ENCODE data around the gene FHL5.
"Not testable (repeated sequence)": the region's sequence is repeated elsewhere in the genome, so short reads cannot be mapped to it uniquely, and the experiment has no call there.

FHL5 gene, protein sequence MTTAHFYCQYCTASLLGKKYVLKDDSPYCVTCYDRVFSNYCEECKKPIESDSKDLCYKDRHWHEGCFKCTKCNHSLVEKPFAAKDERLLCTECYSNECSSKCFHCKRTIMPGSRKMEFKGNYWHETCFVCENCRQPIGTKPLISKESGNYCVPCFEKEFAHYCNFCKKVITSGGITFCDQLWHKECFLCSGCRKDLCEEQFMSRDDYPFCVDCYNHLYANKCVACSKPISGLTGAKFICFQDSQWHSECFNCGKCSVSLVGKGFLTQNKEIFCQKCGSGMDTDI

DNA sequence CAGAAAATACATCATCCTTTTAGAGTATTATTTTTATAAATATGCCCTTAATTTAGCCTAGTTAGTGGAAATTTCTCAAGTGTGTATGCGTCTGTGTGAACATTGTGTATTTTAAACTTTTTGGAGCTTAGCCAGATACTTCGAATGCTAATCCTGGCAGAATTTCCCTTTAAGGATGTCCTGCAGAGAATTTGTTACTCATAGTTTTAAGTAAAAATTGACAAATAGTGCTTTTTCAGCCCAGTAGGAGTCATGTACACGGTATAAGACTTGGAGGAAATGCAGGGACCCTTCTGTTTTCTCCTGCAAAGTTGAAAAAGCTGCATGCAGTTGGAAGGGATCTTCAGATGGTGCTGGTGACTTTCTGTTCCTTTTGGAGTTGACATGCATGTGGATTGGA is at the start of gene FHL5:
TSS of gene FHL5 (plus strand) at position 243 of the 400 bp plus-strand sequence. CDS start 40,486 bp downstream, outside the sequence.
- no peak for DNase-seq

DNA sequence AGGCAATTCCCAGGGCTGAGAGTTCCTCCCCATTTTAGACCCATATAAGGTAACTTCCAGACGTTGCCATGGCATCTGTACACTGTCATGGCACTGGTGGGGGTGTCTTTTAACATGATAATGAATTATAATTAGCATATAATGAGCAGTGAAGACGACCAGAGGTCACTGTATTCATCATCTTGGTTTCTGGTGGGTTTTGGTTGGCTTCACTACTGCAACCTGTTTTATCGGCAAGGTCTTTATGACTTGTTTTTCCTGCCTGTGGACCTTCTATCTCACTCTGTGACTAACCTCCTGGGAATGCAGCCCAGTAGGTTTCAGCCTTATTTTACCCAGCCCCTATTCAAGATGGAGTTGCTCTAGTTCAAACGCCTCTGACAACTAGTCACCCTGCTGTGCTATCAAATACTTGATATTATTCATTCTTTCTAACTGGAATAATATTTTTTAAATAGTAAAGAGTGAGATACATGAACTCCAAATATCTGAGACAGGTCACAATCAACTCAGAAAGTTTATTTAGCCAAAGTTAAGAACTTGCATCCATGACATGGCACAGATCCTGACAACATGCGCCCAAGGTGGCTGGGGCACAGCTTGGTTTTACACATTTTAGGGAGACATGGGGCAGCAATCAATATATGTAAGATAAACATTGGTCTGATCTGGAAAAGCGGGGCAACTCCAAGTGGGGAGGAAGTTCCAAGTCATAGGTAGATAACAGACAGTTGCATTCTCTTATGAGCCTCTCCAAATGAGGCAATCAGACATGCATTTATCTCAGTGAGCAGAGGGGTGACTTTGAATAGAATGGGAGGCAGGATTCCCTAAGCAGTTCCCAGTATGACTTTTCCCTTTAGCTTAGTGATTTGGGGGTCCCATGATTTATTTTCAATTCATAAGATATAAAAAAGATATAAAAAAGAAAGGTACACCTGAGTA is 42.5 kb upstream of the FHL5 start:
- peak; percentile 14 for DNase-seq

DNA sequence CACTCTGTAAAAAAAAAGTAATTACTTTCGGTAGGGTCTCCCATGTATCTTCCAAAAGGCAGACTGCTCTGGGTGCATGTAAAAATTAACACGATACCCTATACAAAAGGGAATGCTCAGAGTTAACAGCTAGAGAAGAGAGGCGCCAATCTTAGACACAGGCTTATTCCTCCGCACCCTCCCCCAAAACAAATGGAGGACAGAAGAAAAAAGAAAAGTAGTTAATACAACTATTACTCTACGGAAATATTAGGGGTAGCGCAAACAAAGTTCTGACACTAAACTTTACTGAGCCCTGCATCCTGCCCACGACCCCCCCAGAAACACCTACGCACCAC is 41.7 kb upstream of the FHL5 start:
- DNase-seq, result no peak

DNA sequence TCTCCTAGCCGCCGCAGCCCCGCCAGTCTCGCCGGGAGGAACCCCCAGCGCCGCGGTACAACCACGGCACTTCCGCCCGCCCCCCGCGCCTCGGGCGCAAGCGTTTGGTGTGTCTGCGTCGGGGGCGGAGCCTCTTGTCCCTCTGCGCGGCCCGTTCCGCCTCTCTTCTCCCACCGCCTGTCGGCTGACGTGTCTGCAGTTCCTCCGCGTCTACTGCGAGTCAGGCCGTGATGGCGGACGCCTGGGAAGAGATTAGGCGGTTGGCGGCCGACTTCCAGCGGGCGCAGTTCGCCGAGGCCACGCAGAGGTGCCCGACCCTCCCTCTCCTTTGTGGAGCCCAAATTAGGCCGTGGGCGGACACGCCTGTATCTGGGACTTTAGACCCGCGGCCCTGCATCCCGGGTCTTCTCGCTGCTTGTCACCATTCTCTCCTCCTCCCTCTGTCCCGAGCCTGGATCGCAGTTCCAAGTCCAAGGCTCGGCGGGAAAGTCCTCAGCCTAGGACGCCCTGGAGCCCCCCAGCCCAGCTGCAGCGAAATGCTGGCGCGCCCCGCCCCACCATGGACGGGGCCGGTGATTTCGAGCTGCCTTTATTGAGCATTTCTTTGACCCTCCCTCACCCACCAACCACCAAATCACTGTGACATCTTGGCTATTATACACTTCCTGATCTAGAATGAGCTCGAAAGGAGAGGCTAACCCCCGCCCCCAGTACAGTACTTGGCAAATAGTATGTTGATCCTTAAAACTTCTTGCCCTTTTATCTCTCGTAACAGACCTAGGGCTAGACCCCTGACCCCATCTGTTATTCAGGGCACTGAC is 41.1 kb upstream of the FHL5 start, which contains the start of gene UFL1:
TSS of gene UFL1 (plus strand) at position 163 of the 821 bp plus-strand sequence. CDS start at position 231, 68 bp downstream.
- peak; percentile 94 for DNase-seq

- DNase-seq, result no peak
Measured at GRCh38 chr6:96522465-96523009, 40.4 kb upstream of the FHL5 start.

DNA sequence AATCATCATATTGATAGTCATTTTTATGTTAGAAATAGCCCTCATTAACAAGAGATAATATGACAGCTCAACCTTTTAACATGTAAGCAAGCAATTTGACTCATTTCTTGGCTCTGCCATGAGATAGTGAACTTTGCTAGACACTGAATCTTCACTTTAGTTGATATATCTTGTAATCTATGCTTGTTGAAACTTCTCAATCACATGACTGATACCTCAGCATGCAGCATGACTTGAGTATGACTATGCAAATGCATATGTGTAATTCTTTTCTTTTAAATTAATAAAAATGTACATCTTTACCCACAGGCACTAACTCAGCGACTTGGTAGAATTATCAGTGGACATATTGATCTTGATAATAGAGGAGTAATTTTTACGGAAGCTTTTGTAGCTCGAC is 34.7 kb upstream of the FHL5 start:
- DNase-seq, result no peak

GRCh38 chr6:96532399-96532798 is 30.5 kb upstream of the FHL5 start:
- no peak for DNase-seq

- no peak for DNase-seq
Measured at GRCh38 chr6:96537726-96538125, 25.2 kb upstream of the FHL5 start.

GRCh38 chr6:96542702-96543101 is 20.2 kb upstream of the FHL5 start:
- DNase-seq, result peak; percentile 12

- DNase-seq, result no peak
Measured at GRCh38 chr6:96545882-96546281, 17.0 kb upstream of the FHL5 start.

- no peak for DNase-seq
Measured at GRCh38 chr6:96547654-96548053, 15.3 kb upstream of the FHL5 start.

DNA sequence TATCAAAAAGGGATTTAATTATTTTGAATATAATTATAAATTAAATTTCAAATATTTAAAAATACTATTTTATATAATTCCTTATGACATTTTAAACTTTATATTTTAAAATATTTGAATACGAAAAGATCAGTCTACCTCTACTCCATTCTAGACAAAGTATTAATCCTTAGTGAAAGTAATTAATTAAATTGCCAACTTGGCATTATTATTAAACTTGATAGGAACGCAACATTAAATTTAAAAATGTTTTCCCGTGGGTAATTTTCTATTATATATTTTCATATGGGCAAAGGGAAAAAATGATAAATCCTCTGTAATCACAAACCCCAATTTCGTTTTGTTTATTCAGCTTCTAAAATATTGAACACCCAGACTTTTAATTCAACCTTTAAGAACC is 8.4 kb upstream of the FHL5 start:
- no peak for DNase-seq

- not testable (repeated sequence) for DNase-seq
Measured at GRCh38 chr6:96559740-96560139, 3.2 kb upstream of the FHL5 start.

- no peak for DNase-seq
Measured at GRCh38 chr6:96563853-96564252, 925 bp downstream of the FHL5 start.

DNA sequence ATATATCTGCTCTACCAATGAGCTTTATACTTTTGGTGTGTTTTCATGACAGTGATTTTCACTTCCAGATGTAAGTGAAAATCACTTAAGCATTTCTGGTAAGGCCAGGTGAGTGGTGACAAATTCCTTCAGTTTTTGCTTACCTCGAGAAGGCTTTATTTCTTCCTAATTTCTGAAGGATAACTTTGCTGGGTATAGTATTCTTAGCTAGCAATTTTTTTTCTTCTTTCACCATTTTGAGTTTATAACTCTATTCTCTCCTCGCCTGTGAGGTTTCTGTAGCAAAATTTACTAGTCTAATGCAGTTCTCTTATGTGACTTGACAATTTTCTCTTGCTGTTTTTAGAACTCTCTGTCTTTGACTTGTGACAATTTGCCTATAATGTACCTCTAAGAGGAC is 7.1 kb downstream of the FHL5 start:
- DNase-seq, result no peak

DNA sequence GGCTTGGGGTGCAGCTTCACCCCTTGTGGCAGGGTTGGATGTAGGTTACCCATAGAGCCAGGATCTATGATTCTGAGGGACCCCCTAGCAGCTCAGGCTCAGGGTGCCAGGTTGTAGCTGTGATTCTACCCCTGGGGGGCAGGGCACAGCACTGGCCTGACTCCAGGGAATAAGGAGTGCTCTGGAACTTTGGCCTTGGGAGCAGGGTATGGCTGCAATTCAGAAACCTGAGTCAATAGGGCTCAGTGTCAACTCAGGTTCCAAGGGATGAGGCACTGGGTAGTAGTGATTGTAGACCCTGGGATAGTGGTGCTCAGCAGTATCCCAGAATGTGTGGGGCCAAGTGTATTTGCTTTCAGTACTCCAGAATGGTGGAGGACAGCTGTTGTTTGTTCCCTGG is 8.6 kb downstream of the FHL5 start:
- DNase-seq, result no peak

GRCh38 chr6:96575359-96575758 is 12.4 kb downstream of the FHL5 start:
- DNase-seq, result no peak

- DNase-seq, result no peak
Measured at GRCh38 chr6:96576221-96576620, 13.3 kb downstream of the FHL5 start.

DNA sequence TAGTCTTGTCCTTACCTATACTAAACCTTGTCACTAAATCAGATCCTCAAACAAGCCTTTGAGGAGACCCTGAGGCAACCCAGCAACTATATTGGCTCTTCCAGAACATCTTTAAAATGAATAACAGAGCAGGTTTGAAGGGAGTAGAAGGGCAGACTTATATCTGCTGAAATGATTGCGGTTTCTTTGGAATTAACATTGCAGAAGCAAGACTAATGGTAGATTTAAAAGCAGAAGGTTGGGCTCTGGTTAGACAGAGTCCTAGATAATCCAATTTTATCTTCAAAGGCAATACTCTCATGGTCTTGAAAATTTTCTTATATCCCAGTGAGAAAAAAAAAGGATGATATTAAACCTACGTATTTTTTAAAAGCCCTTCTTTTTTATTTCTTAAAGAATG is 19.1 kb downstream of the FHL5 start:
- no peak for DNase-seq

- DNase-seq, result no peak
Measured at GRCh38 chr6:96582436-96582835, 19.5 kb downstream of the FHL5 start.

DNA sequence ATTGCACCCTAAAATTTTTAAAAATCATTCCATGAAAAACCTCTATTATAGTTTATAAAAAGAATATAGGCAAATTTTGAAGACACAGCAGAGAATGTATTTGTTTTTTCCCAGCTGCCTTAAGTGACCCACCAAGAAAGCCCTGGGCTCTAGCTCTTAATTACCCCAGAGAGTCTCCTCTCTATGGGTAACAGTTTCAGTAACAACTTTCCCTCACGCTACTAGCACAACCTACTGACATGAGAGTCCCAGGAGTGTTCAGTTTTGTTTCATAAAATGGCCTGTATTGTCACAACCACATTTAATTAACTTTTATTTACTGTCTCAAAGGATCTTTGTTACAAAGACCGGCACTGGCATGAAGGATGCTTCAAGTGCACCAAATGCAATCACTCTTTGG is 41.5 kb downstream of the FHL5 start:
- DNase-seq, result no peak

DNA sequence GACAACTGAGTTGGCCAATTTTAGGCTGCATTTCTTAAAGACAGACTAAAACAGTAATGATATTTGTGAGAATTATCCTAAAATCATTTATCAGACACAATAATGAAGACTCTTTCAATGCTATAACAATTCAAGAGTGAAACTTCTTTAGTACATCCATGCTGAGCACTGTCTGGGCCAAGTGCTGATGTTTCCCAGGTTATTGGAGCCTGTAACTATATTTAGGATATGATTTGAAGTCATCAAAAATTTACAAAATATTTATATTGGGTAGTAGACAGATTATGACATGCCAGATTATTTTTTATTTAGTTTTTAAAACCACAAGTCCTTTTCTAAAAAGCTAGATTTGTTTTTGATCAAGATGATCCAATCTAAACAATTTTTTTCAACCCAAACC is 45.1 kb downstream of the FHL5 start:
- DNase-seq, result no peak

GRCh38 chr6:96610019-96610418 is 47.1 kb downstream of the FHL5 start:
- no peak for DNase-seq

Measured in NCI-H748 treated with DMSO at 0.1 percent for 48 hours (cell line).